ENCODE data around the gene SLC26A11. TPM values are rescaled to one million over a fixed set of nuclear protein-coding genes. Genes with fewer than 3 reads are reported as not detected.

The SLC26A11 gene
- total and polyA plus RNA-seq, 12 donors: 14.0 to 101 (median 50.5) TPM

GRCh38 chr17:80173916-80174315 lies 46.3 kb upstream of the SLC26A11 start:
- no peak for DNase-seq
- TF ChIP-seq POLR2A (IDR thresholded peaks at IDR 0.05) (no peak), CTCF (IDR thresholded peaks at IDR 0.05) (no peak)
- H3K36me3 ChIP-seq (replicated peaks in 1 of 2): no peaks in the 10 kb centered on the region
- intact Hi-C loops (cut with DNase I): no loop called here
- no peaks in the 10 kb centered on the region for H3K27me3 ChIP-seq
- no peaks in the 10 kb centered on the region for H3K9me3 ChIP-seq (replicated peaks in 1 of 3)
- H3K27ac ChIP-seq: no peak overlapping the region
- H3K4me3 ChIP-seq: no peak overlapping the region
- WGBS, 4 donors: 84 to 93% (median 93%) methylated on average over 6 of the region's 6 CpGs
- H3K4me1 ChIP-seq (replicated peaks in 1 of 2): no peaks in the 10 kb centered on the region

DNA sequence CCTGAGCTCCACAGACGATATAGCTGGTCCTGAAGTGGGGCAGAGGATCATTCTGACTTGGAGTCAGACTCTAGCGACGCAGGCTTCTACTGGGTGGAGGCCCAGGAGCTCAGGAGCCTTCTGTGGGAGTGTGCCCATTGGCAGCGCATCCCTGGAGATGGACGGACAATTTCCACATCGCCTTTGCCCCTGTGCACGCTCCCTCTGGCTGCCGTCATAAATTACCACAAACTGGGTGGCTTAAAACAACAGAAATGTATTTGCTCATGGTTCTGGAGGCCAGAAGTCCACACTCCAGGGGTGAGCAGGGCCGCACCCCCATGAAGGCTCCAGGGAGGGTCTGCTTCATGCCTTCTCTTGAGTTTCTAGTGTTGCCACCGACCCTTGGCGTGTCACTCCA lies 43.5 kb upstream of the SLC26A11 start:
- intact Hi-C loops (cut with DNase I): no loop called here
- no peak for TF ChIP-seq POLR2A (IDR thresholded peaks at IDR 0.05)
- H3K9me3 ChIP-seq (replicated peaks in 1 of 3): no peaks in the 10 kb centered on the region
- H3K4me3 ChIP-seq: no peak overlapping the region
- DNase-seq: no peak
- no peaks in the 10 kb centered on the region for H3K27me3 ChIP-seq
- no peaks in the 10 kb centered on the region for H3K36me3 ChIP-seq (replicated peaks in 1 of 2)
- H3K27ac ChIP-seq: no peak overlapping the region
- 83 to 92% (median 88%) methylated on average over 6 to 11 of the region's 11 CpGs for WGBS, 4 donors
- H3K4me1 ChIP-seq (replicated peaks in 1 of 2): no peaks in the 10 kb centered on the region

DNA sequence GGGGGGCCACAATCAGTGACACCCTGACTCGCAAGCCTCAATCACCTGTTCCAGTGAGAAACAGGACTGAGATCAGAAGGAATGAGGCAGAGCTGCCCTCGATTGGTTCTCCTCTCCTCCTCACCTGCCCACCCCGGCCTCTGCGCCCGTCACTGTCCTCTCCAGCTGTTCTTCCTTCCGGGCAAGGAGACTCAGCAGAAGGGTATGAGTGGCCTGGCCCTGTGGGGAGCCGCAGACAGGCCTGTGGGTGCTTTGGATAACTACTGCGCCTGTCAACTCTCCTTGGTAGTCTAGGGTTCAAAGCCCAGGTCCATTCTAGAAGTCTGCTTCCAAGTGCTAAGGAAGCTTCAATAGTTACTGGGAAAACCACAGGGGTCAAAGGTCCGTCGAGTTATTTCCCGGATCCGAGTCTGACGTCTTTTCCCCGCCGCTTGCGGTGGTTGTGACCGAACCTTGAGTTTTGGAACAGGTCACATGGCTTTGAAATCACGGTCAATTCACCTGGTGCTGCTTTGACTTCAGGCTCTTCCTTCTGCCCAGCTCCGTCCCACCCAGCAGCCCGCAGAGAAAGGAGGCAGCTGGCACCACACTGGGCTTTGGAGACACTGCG lies 42.1 kb upstream of the SLC26A11 start:
- TF ChIP-seq CTCF (IDR thresholded peaks at IDR 0.05) (no peak), POLR2A (IDR thresholded peaks at IDR 0.05) (no peak)
- Histone ChIP-seq H3K36me3 (replicated peaks in 1 of 2) (no peaks in the 10 kb centered on the region), H3K27me3 (no peaks in the 10 kb centered on the region), H3K4me3 (no peak overlapping the region), H3K27ac (no peak overlapping the region), H3K9me3 (replicated peaks in 1 of 3) (no peaks in the 10 kb centered on the region), H3K4me1 (replicated peaks in 1 of 2) (no peaks in the 10 kb centered on the region)
- WGBS, 4 donors: 85 to 94% (median 88%) methylated on average over 12 to 21 of the region's 21 CpGs
- intact Hi-C loops (cut with DNase I): no loop called here
- DNase-seq: no peak

DNA sequence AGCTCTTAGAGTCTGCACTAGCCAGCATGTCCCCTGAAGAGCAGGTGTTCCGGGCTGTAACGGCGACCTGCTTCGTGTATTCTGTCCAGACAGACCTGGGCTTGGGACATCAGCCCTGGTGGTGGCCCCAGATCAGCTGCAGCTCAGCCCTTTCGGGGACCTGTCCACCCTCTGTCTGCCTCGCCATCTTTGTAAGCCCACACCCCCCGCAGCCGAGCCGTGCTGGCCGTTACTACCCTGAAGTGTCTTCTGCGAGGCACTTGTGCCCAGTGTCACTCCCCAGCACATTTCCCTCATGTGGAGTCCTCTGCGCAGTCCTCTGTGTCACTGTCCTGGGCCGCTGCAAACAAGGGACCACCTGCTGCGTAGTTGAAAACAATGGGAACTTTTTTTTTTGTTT lies 40.0 kb upstream of the SLC26A11 start:
- intact Hi-C loops (cut with DNase I): no loop called here

More for the DNA sequence above, 40.0 kb upstream of the SLC26A11 start:
- no peak for DNase-seq
- Histone ChIP-seq H3K36me3 (replicated peaks in 1 of 2) (no peaks in the 10 kb centered on the region), H3K9me3 (replicated peaks in 1 of 3) (no peaks in the 10 kb centered on the region), H3K27me3 (no peaks in the 10 kb centered on the region), H3K4me1 (replicated peaks in 1 of 2) (no peaks in the 10 kb centered on the region), H3K27ac (no peak overlapping the region), H3K4me3 (no peak overlapping the region)
- WGBS, 4 donors: 86 to 92% (median 88%) methylated on average over 11 to 14 of the region's 14 CpGs
- TF ChIP-seq CTCF (IDR thresholded peaks at IDR 0.05) (no peak), POLR2A (IDR thresholded peaks at IDR 0.05) (no peak)
